GM19043 (cell line): Measurements from ENCODE around the gene TPSG1.
"Not testable (repeated sequence)": the region's sequence is repeated elsewhere in the genome, so short reads cannot be mapped to it uniquely, and the experiment has no call there.

Source experiments
- ATAC-seq: cut with Tn5 transposase; IDR thresholded peaks from one replicate; pipeline ENCODE4 v1.9.1; 2021; ENCODE audit warnings: low read depth; ENCODE audit not compliant: unreplicated experiment

The TPSG1 gene

GRCh38 chr16:1225051-1225451 is at the start of gene TPSG1:
TPSG1 (minus strand) TSS chr16:1225268; CDS start chr16:1225252, 16 bp downstream.
- no peak for ATAC-seq

GRCh38 chr16:1274767-1275166 is 49.7 kb upstream of the TPSG1 start:
- ATAC-seq = no peak

- ATAC-seq = no peak
Observed at GRCh38 chr16:1273816-1274215, 48.7 kb upstream of the TPSG1 start.

GRCh38 chr16:1272453-1273198 is 47.6 kb upstream of the TPSG1 start:
- no peak for ATAC-seq

GRCh38 chr16:1271724-1272413 is 46.8 kb upstream of the TPSG1 start:
- ATAC-seq = not testable (repeated sequence)

GRCh38 chr16:1271380-1271723 is 46.3 kb upstream of the TPSG1 start:
- ATAC-seq = no peak

- not testable (repeated sequence) for ATAC-seq
Observed at GRCh38 chr16:1269418-1269817, 44.4 kb upstream of the TPSG1 start.

GRCh38 chr16:1265826-1266225 is 40.8 kb upstream of the TPSG1 start:
- no peak for ATAC-seq

- no peak for ATAC-seq
Observed at GRCh38 chr16:1265090-1265630, 40.1 kb upstream of the TPSG1 start.

- ATAC-seq = no peak
Observed at GRCh38 chr16:1264345-1265089, 39.4 kb upstream of the TPSG1 start.

- ATAC-seq = no peak
Observed at GRCh38 chr16:1263591-1264344, 38.7 kb upstream of the TPSG1 start.

- ATAC-seq = no peak
Observed at GRCh38 chr16:1262846-1263221, 37.8 kb upstream of the TPSG1 start.

- ATAC-seq = no peak
Observed at GRCh38 chr16:1262210-1262845, 37.3 kb upstream of the TPSG1 start.

- ATAC-seq = no peak
Observed at GRCh38 chr16:1261131-1261892, 36.2 kb upstream of the TPSG1 start.

GRCh38 chr16:1260101-1260680 is 35.1 kb upstream of the TPSG1 start:
- no peak for ATAC-seq

- no peak for ATAC-seq
Observed at GRCh38 chr16:1259760-1260068, 34.6 kb upstream of the TPSG1 start.

- no peak for ATAC-seq
Observed at GRCh38 chr16:1258906-1259759, 34.1 kb upstream of the TPSG1 start.

- ATAC-seq = no peak
Observed at GRCh38 chr16:1258225-1258600, 33.1 kb upstream of the TPSG1 start.
